Breast epithelium (tissue), 3 donors: Measurements from ENCODE around the gene TRPV6.

Experiments used
- POLR2A ChIP-seq: fragments of 450-650 bp; IDR thresholded peaks from one replicate; pipeline ENCODE4 v1.6.1; 2016; ENCODE audit warnings: antibody characterized with exemption, mild to moderate bottlenecking, moderate library complexity
- POLR2AphosphoS5 ChIP-seq, 3 donors: sonication (generic); formaldehyde crosslinking; IDR thresholded peaks; one replicate each; pipeline ENCODE4 v1.6.1; 2017; ENCODE audit warnings: antibody characterized with exemption in 3 of 3
- TF ChIP-seq, protein P1 (sequence below), 3 donors: fragments of 450-650 bp; IDR thresholded peaks; one replicate each; pipeline ENCODE4 v1.5.1; 2016 to 2017; ENCODE audit warnings: antibody characterized with exemption in 3 of 3, mild to moderate bottlenecking in 3 of 3, moderate library complexity in 3 of 3

DNA sequence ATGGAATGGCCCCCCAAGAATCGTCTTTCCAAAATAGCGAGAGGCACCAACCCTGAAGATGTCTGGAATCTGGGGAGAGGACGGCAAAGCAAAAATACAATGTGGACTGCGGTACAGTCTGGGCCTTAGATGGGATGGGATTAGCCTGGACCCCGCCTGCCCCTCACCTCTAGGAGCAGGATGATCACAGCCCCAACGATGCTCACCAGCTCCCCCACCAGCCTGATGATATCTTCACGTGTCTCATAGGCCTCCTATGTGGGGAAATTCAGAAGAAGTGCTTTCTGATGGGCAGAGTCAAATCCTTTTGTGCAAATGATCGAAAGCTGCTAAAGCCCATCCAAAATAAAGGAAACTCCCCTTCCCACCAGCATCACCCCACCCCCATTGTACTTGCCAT, 29.8 kb upstream of the TRPV6 start:
- TF ChIP-seq, protein P1, sequence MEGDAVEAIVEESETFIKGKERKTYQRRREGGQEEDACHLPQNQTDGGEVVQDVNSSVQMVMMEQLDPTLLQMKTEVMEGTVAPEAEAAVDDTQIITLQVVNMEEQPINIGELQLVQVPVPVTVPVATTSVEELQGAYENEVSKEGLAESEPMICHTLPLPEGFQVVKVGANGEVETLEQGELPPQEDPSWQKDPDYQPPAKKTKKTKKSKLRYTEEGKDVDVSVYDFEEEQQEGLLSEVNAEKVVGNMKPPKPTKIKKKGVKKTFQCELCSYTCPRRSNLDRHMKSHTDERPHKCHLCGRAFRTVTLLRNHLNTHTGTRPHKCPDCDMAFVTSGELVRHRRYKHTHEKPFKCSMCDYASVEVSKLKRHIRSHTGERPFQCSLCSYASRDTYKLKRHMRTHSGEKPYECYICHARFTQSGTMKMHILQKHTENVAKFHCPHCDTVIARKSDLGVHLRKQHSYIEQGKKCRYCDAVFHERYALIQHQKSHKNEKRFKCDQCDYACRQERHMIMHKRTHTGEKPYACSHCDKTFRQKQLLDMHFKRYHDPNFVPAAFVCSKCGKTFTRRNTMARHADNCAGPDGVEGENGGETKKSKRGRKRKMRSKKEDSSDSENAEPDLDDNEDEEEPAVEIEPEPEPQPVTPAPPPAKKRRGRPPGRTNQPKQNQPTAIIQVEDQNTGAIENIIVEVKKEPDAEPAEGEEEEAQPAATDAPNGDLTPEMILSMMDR (IDR thresholded peaks at IDR 0.05): no peak
- TF ChIP-seq POLR2AphosphoS5 (IDR thresholded peaks at IDR 0.05): no peak
- no peak for TF ChIP-seq POLR2A
